ENCODE measurements around the gene MCUB.

MCUB gene

DNA sequence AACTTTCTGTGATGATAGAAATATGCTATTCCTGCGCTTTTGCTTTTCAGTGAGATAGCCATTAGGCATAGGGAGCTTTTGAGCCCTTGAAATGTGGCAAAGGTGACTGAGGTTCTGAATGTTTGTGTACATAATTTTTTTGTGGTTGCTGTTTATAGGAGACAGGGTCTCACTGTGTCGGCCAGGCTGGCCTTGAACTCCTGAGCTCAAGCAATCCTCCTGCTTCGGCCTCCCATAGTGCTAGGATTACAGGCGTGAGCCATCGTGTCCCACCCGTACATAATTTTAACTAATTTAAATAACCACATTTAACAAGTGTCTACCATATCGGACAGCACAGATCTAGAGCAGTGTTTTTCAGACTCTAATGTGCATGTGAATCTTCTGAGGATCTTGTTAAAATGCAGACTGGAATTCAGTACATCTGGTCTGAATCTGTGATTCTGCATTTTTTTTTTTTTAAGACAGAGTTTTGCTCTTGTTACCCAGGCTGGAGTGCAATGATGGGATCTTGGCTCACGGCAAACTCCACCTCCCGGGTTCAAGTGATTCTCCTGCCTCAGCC lies 97.9 kb downstream of the MCUB start:
- Histone ChIP-seq H3K27me3 (ENCODE audit: control insufficient read depth, insufficient read depth, low read length) (no peaks in the 10 kb centered on the region), H3K27ac (no peak overlapping the region), H2AFZ (no peak overlapping the region), H3K9me3 (ENCODE audit: control insufficient read depth, low read length) (no peaks in the 10 kb centered on the region), H3K4me3 (ENCODE audit: low read depth, low read length) (no peak overlapping the region), H3K9ac (no peak overlapping the region), H3K4me2 (ENCODE audit: low read length) (no peak overlapping the region), H3K4me1 (no peaks in the 10 kb centered on the region), H3K79me2 (no peaks in the 10 kb centered on the region), H3K36me3 (ENCODE audit: control insufficient read depth, insufficient read depth, low read length) (no peaks in the 10 kb centered on the region)
- TF ChIP-seq, protein P1, sequence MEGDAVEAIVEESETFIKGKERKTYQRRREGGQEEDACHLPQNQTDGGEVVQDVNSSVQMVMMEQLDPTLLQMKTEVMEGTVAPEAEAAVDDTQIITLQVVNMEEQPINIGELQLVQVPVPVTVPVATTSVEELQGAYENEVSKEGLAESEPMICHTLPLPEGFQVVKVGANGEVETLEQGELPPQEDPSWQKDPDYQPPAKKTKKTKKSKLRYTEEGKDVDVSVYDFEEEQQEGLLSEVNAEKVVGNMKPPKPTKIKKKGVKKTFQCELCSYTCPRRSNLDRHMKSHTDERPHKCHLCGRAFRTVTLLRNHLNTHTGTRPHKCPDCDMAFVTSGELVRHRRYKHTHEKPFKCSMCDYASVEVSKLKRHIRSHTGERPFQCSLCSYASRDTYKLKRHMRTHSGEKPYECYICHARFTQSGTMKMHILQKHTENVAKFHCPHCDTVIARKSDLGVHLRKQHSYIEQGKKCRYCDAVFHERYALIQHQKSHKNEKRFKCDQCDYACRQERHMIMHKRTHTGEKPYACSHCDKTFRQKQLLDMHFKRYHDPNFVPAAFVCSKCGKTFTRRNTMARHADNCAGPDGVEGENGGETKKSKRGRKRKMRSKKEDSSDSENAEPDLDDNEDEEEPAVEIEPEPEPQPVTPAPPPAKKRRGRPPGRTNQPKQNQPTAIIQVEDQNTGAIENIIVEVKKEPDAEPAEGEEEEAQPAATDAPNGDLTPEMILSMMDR (IDR thresholded peaks at IDR 0.05) = no peak

DNA sequence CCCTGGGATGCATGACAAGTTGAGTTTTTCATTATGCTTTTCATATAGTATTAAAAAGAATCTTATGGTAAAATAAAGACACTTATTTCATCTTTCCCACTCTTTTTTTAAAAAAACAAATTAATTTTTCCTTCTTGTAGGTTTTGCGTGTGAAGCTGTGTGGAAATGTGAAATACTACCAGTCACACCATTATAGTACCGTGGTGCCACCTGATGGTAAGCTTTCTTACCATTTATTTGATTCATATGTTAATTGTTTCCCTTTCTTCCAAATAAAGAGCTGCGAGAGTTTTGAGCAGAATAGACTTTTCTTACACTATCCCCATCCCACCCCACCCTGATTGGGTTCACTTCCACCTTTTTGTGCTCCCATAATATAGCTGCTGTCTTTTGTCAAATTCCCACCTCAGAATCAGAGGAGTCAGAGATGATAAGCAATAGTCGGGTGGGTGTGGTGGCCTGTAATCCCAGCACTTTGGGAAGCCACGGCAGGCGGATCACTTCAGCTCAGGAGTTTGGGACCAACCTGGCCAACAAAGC lies 98.9 kb downstream of the MCUB start:
- no peak overlapping the region for H2AFZ ChIP-seq
- no peak overlapping the region for H3K27ac ChIP-seq
- H3K27me3 ChIP-seq (ENCODE audit: control insufficient read depth, insufficient read depth, low read length) = no peaks in the 10 kb centered on the region
- TF ChIP-seq, protein P1 (IDR thresholded peaks at IDR 0.05) = no peak
- no peaks in the 10 kb centered on the region for H3K9me3 ChIP-seq (ENCODE audit: control insufficient read depth, low read length)
- no peak overlapping the region for H3K4me3 ChIP-seq (ENCODE audit: low read depth, low read length)
- H3K36me3 ChIP-seq (ENCODE audit: control insufficient read depth, insufficient read depth, low read length) = no peaks in the 10 kb centered on the region
- H3K9ac ChIP-seq = no peak overlapping the region
- H3K4me2 ChIP-seq (ENCODE audit: low read length) = no peak overlapping the region
- H3K4me1 ChIP-seq = no peaks in the 10 kb centered on the region
- no peaks in the 10 kb centered on the region for H3K79me2 ChIP-seq

DNA sequence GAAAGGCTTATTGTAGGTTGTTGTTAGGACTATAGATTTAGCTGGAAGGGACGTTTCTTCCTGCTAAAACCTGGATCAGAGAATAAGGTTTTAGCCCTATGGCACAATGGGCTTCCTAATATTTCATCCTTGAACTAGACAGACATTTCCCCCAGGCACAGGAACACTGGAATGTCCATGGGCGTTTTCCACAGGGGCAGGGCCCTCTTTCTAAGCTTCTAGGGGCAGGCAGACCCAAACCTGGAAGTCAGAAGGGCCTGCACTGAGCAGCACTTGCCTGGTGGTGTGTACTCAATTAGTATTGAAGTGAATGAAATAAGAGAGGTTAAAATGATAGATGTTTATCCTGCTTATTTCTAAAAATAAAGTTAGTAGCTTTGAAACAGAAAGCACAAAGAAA lies 102.1 kb downstream of the MCUB start:
- Histone ChIP-seq H3K4me3 (ENCODE audit: low read depth, low read length) (no peak overlapping the region), H3K4me2 (ENCODE audit: low read length) (no peak overlapping the region), H3K27ac (no peak overlapping the region), H2AFZ (no peak overlapping the region), H3K36me3 (ENCODE audit: control insufficient read depth, insufficient read depth, low read length) (no peaks in the 10 kb centered on the region), H3K9ac (no peak overlapping the region), H3K9me3 (ENCODE audit: control insufficient read depth, low read length) (no peaks in the 10 kb centered on the region), H3K79me2 (no peaks in the 10 kb centered on the region), H3K27me3 (ENCODE audit: control insufficient read depth, insufficient read depth, low read length) (no peaks in the 10 kb centered on the region), H3K4me1 (no peaks in the 10 kb centered on the region)
- TF ChIP-seq, protein P1 (IDR thresholded peaks at IDR 0.05) = no peak

DNA sequence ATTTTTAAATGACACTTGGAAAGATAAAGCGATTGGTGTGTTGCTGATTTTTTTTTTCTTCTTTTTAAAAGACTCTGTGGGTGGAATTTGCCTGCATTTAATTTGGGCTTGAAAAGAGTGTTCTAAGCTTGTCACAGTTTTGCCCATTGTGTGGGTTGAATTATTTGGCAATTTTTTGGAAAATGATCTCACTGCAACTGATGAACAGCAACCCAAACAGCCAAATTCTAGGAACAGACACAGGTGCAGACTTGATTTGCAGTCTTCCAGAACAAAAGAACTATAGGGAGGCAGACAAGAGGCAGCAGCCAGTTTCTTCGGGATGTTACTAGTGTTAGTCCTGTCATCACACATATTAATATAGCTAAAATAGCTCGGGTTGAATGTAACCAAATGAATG lies 102.7 kb downstream of the MCUB start:
- H3K79me2 ChIP-seq = no peaks in the 10 kb centered on the region
- no peak overlapping the region for H3K4me2 ChIP-seq (ENCODE audit: low read length)
- no peaks in the 10 kb centered on the region for H3K36me3 ChIP-seq (ENCODE audit: control insufficient read depth, insufficient read depth, low read length)
- TF ChIP-seq, protein P1 (IDR thresholded peaks at IDR 0.05) = no peak
- no peak overlapping the region for H3K27ac ChIP-seq
- H3K27me3 ChIP-seq (ENCODE audit: control insufficient read depth, insufficient read depth, low read length) = no peaks in the 10 kb centered on the region
- H3K9me3 ChIP-seq (ENCODE audit: control insufficient read depth, low read length) = no peaks in the 10 kb centered on the region
- no peaks in the 10 kb centered on the region for H3K4me1 ChIP-seq
- H2AFZ ChIP-seq = no peak overlapping the region
- H3K4me3 ChIP-seq (ENCODE audit: low read depth, low read length) = no peak overlapping the region
- H3K9ac ChIP-seq = no peak overlapping the region

All from parathyroid adenoma (tissue), 2 donors.